Measurements from ENCODE around the gene DIO3. TPM values are rescaled to one million over a fixed set of nuclear protein-coding genes. Genes with fewer than 3 reads are reported as not detected.

DIO3 gene
- total RNA-seq, 2 experiments from 2014 or later = not detected

DNA sequence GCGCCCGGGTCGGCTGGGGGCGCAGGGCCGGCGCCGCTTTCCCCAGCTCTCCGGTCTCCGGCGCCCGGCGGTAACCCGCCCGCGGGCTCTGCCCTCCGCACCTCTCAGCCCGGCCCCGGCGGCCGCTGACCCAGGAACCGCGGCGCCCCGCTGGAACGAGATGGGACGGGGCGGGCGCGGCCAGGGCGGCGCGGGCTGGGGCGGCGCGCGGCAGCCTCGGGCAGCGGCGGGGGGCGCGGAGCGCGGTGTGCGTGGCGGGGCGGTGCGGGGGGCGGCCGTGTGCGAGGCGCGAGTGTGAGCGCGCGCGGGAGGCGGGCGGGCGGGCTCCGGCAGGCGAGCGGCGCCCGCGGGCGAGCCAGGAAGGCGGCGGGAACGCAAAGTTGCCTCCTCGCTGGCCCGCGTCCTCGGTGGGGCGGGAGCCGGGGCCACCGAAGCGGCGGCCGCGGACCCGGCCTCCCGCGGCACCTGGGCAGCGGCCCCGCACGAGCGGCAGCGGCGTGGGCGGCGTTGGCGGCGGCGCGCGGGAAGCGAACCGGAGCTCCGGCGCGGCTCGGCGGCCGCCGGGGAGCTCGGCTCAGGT, 671 bp upstream of the DIO3 start:
- Histone ChIP-seq H3K4me3 (ENCODE audit: low read length) (no peak overlapping the region), H3K27ac (ENCODE audit: low read depth in 1 of 2, low read length in 2 of 2) (no peak overlapping the region), H3K27me3 (ENCODE audit: control insufficient read depth in 1 of 2, insufficient read depth in 2 of 2, low read length in 2 of 2) (peaks cover 38 to 57% of the 10 kb centered on the region in 2 experiments), H3K9me3 (ENCODE audit: control insufficient read depth in 1 of 2, insufficient read depth in 1 of 2, low read length in 2 of 2) (peaks cover 0 to 34% of the 10 kb centered on the region in 2 experiments), H3K36me3 (ENCODE audit: insufficient read depth, low read length) (no peaks in the 10 kb centered on the region), H3K4me1 (ENCODE audit: insufficient read depth, low read length) (peaks cover 2% of the 10 kb centered on the region)
- no peak for DNase-seq
- no peak overlapping the region for H3K4me3 Mint-ChIP-seq
- ChIA-PET POLR2A (no interaction called here), CTCF (no interaction called here)
- no peak for ATAC-seq (ENCODE audit: poor library complexity)
- H3K27me3 Mint-ChIP-seq = peaks cover 49% of the 10 kb centered on the region
- H3K4me1 Mint-ChIP-seq (ENCODE audit: low read depth) = peaks cover 9% of the 10 kb centered on the region
- no peaks in the 10 kb centered on the region for H3K9me3 Mint-ChIP-seq
- no peaks in the 10 kb centered on the region for H3K36me3 Mint-ChIP-seq (ENCODE audit: low read depth)
- TF ChIP-seq, protein P1, sequence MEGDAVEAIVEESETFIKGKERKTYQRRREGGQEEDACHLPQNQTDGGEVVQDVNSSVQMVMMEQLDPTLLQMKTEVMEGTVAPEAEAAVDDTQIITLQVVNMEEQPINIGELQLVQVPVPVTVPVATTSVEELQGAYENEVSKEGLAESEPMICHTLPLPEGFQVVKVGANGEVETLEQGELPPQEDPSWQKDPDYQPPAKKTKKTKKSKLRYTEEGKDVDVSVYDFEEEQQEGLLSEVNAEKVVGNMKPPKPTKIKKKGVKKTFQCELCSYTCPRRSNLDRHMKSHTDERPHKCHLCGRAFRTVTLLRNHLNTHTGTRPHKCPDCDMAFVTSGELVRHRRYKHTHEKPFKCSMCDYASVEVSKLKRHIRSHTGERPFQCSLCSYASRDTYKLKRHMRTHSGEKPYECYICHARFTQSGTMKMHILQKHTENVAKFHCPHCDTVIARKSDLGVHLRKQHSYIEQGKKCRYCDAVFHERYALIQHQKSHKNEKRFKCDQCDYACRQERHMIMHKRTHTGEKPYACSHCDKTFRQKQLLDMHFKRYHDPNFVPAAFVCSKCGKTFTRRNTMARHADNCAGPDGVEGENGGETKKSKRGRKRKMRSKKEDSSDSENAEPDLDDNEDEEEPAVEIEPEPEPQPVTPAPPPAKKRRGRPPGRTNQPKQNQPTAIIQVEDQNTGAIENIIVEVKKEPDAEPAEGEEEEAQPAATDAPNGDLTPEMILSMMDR (IDR thresholded peaks at IDR 0.05) = no peak
- H3K27ac Mint-ChIP-seq = no peak overlapping the region
- intact Hi-C loops (cut with DNase I, micrococcal nuclease) = no loop called here

DNA sequence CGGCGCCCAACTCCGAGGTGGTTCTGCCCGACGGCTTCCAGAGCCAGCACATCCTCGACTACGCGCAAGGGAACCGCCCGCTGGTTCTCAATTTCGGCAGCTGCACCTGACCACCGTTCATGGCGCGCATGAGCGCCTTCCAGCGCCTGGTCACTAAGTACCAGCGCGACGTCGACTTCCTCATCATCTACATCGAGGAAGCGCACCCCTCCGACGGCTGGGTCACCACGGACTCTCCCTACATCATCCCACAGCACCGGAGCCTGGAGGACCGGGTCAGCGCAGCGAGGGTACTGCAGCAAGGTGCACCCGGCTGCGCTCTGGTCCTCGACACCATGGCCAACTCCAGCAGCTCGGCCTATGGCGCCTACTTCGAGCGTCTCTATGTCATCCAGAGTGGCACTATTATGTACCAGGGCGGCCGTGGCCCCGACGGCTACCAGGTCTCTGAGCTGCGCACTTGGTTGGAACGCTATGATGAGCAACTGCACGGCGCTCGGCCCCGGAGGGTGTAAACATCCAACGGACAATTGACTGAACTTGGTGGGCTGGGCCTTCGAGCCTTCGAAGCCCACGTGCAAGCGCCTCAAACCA, 699 bp downstream of the DIO3 start:
- intact Hi-C loops (cut with DNase I, micrococcal nuclease) = no loop called here
- peaks cover 56% of the 10 kb centered on the region for H3K27me3 Mint-ChIP-seq
- Histone ChIP-seq H3K4me3 (ENCODE audit: low read length) (no peak overlapping the region), H3K27me3 (ENCODE audit: control insufficient read depth in 1 of 2, insufficient read depth in 2 of 2, low read length in 2 of 2) (peaks cover 40 to 70% of the 10 kb centered on the region in 2 experiments), H3K4me1 (ENCODE audit: insufficient read depth, low read length) (peaks cover 2% of the 10 kb centered on the region), H3K36me3 (ENCODE audit: insufficient read depth, low read length) (no peaks in the 10 kb centered on the region), H3K9me3 (ENCODE audit: control insufficient read depth in 1 of 2, insufficient read depth in 1 of 2, low read length in 2 of 2) (peaks cover 0 to 34% of the 10 kb centered on the region in 2 experiments), H3K27ac (ENCODE audit: low read depth in 1 of 2, low read length in 2 of 2) (no peak overlapping the region)
- no peak for DNase-seq
- POLR2A ChIA-PET = no interaction called here
- no peak overlapping the region for H3K4me3 Mint-ChIP-seq
- ATAC-seq (ENCODE audit: poor library complexity) = no peak
- H3K9me3 Mint-ChIP-seq = no peaks in the 10 kb centered on the region
- no peaks in the 10 kb centered on the region for H3K36me3 Mint-ChIP-seq (ENCODE audit: low read depth)
- peaks cover 9% of the 10 kb centered on the region for H3K4me1 Mint-ChIP-seq (ENCODE audit: low read depth)
- CTCF ChIA-PET = no interaction called here
- TF ChIP-seq, protein P1 (IDR thresholded peaks at IDR 0.05) = no peak
- H3K27ac Mint-ChIP-seq = no peak overlapping the region

DNA sequence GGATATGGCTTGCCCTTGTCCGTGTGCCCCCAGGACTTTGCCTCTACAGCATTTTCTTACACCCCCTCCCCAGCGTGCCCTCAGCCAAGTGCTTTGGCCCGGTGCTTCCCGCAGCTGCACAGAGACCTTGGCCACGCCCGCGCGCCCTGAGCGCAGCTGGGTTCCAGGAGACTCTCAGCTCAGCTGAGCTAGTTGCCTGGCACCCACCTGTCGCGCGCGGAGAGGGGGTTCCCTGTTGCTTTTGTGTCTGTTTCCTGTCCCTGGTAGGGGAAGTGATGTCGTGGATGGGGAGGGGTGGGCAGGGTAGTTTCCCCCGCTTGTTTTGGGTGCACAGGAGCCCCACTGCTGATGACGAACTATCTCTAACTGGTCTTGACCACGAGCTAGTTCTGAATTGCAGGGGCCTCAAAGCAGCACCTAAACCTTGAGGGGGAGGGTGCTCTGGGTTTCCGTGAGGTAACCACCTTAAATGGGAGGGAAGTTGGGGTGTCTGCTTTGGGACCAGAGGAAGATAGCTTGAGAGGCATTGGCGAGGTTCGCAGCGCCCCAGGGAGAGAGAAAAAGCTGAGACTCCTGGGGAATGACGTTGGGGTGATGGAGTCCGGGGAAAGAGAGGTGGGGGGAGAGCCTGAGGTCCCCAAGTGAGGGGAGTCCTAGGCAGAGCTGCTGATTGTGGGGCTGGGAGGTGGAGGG, 1.5 kb downstream of the DIO3 start:
- intact Hi-C loops (cut with DNase I, micrococcal nuclease) = no loop called here
- Mint-ChIP-seq H3K27ac (no peak overlapping the region), H3K36me3 (ENCODE audit: low read depth) (no peaks in the 10 kb centered on the region), H3K4me1 (ENCODE audit: low read depth) (peaks cover 9% of the 10 kb centered on the region), H3K27me3 (peaks cover 60% of the 10 kb centered on the region), H3K9me3 (no peaks in the 10 kb centered on the region), H3K4me3 (no peak overlapping the region)
- Histone ChIP-seq H3K4me3 (ENCODE audit: low read length) (no peak overlapping the region), H3K36me3 (ENCODE audit: insufficient read depth, low read length) (no peaks in the 10 kb centered on the region), H3K4me1 (ENCODE audit: insufficient read depth, low read length) (peaks cover 2% of the 10 kb centered on the region), H3K27me3 (ENCODE audit: control insufficient read depth in 1 of 2, insufficient read depth in 2 of 2, low read length in 2 of 2) (peaks cover 40 to 74% of the 10 kb centered on the region in 2 experiments), H3K9me3 (ENCODE audit: control insufficient read depth in 1 of 2, insufficient read depth in 1 of 2, low read length in 2 of 2) (peaks cover 0 to 34% of the 10 kb centered on the region in 2 experiments), H3K27ac (ENCODE audit: low read depth in 1 of 2, low read length in 2 of 2) (no peak overlapping the region)
- ATAC-seq (ENCODE audit: poor library complexity) (no peak), DNase-seq (no peak)
- TF ChIP-seq, protein P1 (IDR thresholded peaks at IDR 0.05) = no peak
- CTCF ChIA-PET = no interaction called here
- POLR2A ChIA-PET = no interaction called here

Measured in CD4-positive, alpha-beta T cell (primary cell).